ENCODE results near the gene KDM2A.

- TF ChIP-seq, protein P1, sequence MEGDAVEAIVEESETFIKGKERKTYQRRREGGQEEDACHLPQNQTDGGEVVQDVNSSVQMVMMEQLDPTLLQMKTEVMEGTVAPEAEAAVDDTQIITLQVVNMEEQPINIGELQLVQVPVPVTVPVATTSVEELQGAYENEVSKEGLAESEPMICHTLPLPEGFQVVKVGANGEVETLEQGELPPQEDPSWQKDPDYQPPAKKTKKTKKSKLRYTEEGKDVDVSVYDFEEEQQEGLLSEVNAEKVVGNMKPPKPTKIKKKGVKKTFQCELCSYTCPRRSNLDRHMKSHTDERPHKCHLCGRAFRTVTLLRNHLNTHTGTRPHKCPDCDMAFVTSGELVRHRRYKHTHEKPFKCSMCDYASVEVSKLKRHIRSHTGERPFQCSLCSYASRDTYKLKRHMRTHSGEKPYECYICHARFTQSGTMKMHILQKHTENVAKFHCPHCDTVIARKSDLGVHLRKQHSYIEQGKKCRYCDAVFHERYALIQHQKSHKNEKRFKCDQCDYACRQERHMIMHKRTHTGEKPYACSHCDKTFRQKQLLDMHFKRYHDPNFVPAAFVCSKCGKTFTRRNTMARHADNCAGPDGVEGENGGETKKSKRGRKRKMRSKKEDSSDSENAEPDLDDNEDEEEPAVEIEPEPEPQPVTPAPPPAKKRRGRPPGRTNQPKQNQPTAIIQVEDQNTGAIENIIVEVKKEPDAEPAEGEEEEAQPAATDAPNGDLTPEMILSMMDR (conservative IDR thresholded peaks at IDR 0.05; ENCODE audit: low read depth, low read length), result no peak
- no peak for TF ChIP-seq EZH2 (IDR thresholded peaks at IDR 0.05; ENCODE audit: low read length, unreplicated experiment)
Observed at GRCh38 chr11:67306769-67307544, 187.9 kb downstream of the KDM2A start.
